B cell (primary cell): ENCODE data around the gene DNAH11. TPM values are rescaled to one million over a fixed set of nuclear protein-coding genes. Genes with fewer than 3 reads are reported as not detected.

Experiments
- ATAC-seq: fragments of 200-7000 bp; cut with Tn5 transposase; one replicate; pipeline ENCODE4 v1.10.0; 2021; ENCODE audit warnings: low read depth, mild to moderate bottlenecking, moderate number of reproducible peaks, moderate library complexity
- CTCF ChIA-PET: fragments of 350-600 bp; sonication (Branson Sonifier 250); formaldehyde crosslinking; loops from one replicate; lab custom pipeline; 2021; ENCODE audit warnings: antibody characterized with exemption, inconsistent platforms; lab: Charles Lee
- POLR2A ChIA-PET: fragments of 350-600 bp; sonication (Branson Sonifier 250); formaldehyde crosslinking; loops from one replicate; lab custom pipeline; 2021; ENCODE audit warnings: antibody characterized with exemption; lab: Charles Lee
- DNase-seq: peaks from one replicate; pipeline ENCODE4 v3.0.0; 2013
- H2AFZ ChIP-seq: 2 replicates; pipeline ENCODE4 v1.6.1; 2012; ENCODE audit warnings: mild to moderate bottlenecking, low read depth, low read length; ENCODE audit not compliant: insufficient read depth, poor library complexity, severe bottlenecking
- H3K27ac ChIP-seq, 2 donors: 1 replicate in 1 of 2; 2 replicates in 1 of 2; pipeline ENCODE4 v1.5.1; 2012 to 2013; ENCODE audit warnings: low read length in 2 of 2, mild to moderate bottlenecking in 2 of 2, moderate library complexity in 1 of 2
- H3K27me3 ChIP-seq, 4 experiments: fragments of 200-600 bp in 1 of 4; sonication (generic) in 1 of 4; replicated peaks in 1 of 4; 1 replicate in 2 of 4; 2 replicates in 2 of 4; pipeline versions ENCODE4 v1.6.1 to v1.7.0; 2013 to 2016; ENCODE audit warnings: low read length in 3 of 4, mild to moderate bottlenecking in 2 of 4, mixed read lengths in 1 of 4, moderate library complexity in 1 of 4; ENCODE audit not compliant: insufficient read depth in 4 of 4, control insufficient read depth in 3 of 4; ENCODE audit errors: control extremely low read depth in 1 of 4
- H3K36me3 ChIP-seq, 2 experiments: replicated peaks in 1 of 2; 1 replicate in 1 of 2; 2 replicates in 1 of 2; pipeline versions ENCODE4 v1.6.1 to v1.7.1; 2013; ENCODE audit warnings: low read length in 1 of 2; ENCODE audit not compliant: insufficient read depth in 2 of 2, control insufficient read depth in 1 of 2; ENCODE audit errors: control extremely low read depth in 1 of 2, extremely low read depth in 1 of 2
- H3K4me1 ChIP-seq, 2 donors: fragments of 200-600 bp in 1 of 2; sonication (generic) in 1 of 2; 1 replicate in 1 of 2; 2 replicates in 1 of 2; pipeline versions ENCODE4 v1.5.1 to v1.6.1; 2013 to 2017; ENCODE audit warnings: low read length in 2 of 2; ENCODE audit not compliant: control insufficient read depth in 2 of 2, insufficient read depth in 2 of 2
- H3K4me2 ChIP-seq: replicated peaks from 2 replicates; pipeline ENCODE3; 2012; ENCODE audit warnings: mild to moderate bottlenecking, low read depth, low read length; ENCODE audit not compliant: poor library complexity, severe bottlenecking
- H3K4me3 ChIP-seq, 5 experiments: fragments of 200-600 bp in 1 of 5; sonication (generic) in 1 of 5; 1 replicate in 3 of 5; 2 replicates in 2 of 5; pipeline versions ENCODE4 v1.5.1 to v1.7.0; 2011 to 2016; ENCODE audit warnings: low read length in 4 of 5, mild to moderate bottlenecking in 4 of 5, low read depth in 2 of 5, control low read depth in 1 of 5, moderate library complexity in 1 of 5; ENCODE audit not compliant: insufficient read depth in 1 of 5; ENCODE audit errors: control extremely low read depth in 1 of 5, extremely low read depth in 1 of 5
- H3K79me2 ChIP-seq: fragments of 200-600 bp; sonication (generic); one replicate; pipeline ENCODE4 v1.6.0; 2016; ENCODE audit warnings: low read length; ENCODE audit not compliant: control insufficient read depth, insufficient read depth
- H3K9ac ChIP-seq: fragments of 200-600 bp; sonication (generic); 2 replicates; pipeline ENCODE4 v1.6.1; 2017; ENCODE audit warnings: mild to moderate bottlenecking, low read length, moderate library complexity
- H3K9me3 ChIP-seq, 3 donors: one replicate each; pipeline versions ENCODE4 v1.6.1 to v1.7.1; 2013; ENCODE audit warnings: low read length in 2 of 3; ENCODE audit not compliant: control insufficient read depth in 2 of 3, insufficient read depth in 1 of 3; ENCODE audit errors: control extremely low read depth in 1 of 3
- H4K20me1 ChIP-seq: 2 replicates; pipeline ENCODE4 v1.6.0; 2012; ENCODE audit warnings: mild to moderate bottlenecking, low read length; ENCODE audit not compliant: insufficient read depth, control insufficient read depth, poor library complexity, severe bottlenecking
- H3K27ac Mint-ChIP-seq: one replicate; pipeline ENCODE4 v1.8.0; 2021; ENCODE audit warnings: mixed read lengths
- H3K27me3 Mint-ChIP-seq: one replicate; pipeline ENCODE4 v1.8.0; 2021; ENCODE audit warnings: mixed read lengths
- H3K4me1 Mint-ChIP-seq: one replicate; pipeline ENCODE4 v1.8.0; 2021; ENCODE audit warnings: mixed read lengths
- H3K4me3 Mint-ChIP-seq: one replicate; pipeline ENCODE4 v1.8.0; 2021; ENCODE audit warnings: mixed read lengths
- H3K9me3 Mint-ChIP-seq: one replicate; pipeline ENCODE4 v1.8.0; 2022; ENCODE audit warnings: mixed read lengths; ENCODE audit not compliant: insufficient read depth
- CTCF ChIP-seq: fragments of 200-600 bp; IDR thresholded peaks from one replicate; pipeline ENCODE4 v1.8.0; 2022; ENCODE audit warnings: antibody characterized with exemption, mild to moderate bottlenecking
- EZH2 ChIP-seq: IDR thresholded peaks from 2 replicates; pipeline ENCODE4 v1.6.1; 2012; ENCODE audit warnings: borderline replicate concordance, low read depth, mild to moderate bottlenecking, moderate library complexity, low read length; ENCODE audit not compliant: insufficient read depth, poor library complexity, severe bottlenecking
- WGBS: methylation state at CpG from one replicate; pipeline ENCODE4 v1.1.5; 2013; ENCODE audit warnings: missing lambda C conversion rate; ENCODE audit not compliant: insufficient coverage; 5-methylcytosine and 5-hydroxymethylcytosine counted together
- intact Hi-C: fragments of 100-400 bp; cut with micrococcal nuclease; formaldehyde crosslinking; loops from one replicate; pipeline ENCODE4 v1.10.0; 2022
- polyA plus RNA-seq: library from polyadenylated mRNA; depleted of rRNA; stranded (reverse); fragments of >200 nt; gene quantifications from 2 replicates; pipeline ENCODE4 v1.2.3, GENCODE V29; 2012
- total RNA-seq, 2 donors: library from RNA; stranded (reverse); fragments of 120-200 nt in 1 of 2; gene quantifications; 1 replicate in 1 of 2; 2 replicates in 1 of 2; pipeline versions ENCODE4 v1.2.3 to v1.2.4, GENCODE V29; 2013 to 2022

DNAH11 gene
- total and polyA plus RNA-seq, 2 donors (not counting 1 experiment from before 2014, with no cell fraction given) = not detected

DNA sequence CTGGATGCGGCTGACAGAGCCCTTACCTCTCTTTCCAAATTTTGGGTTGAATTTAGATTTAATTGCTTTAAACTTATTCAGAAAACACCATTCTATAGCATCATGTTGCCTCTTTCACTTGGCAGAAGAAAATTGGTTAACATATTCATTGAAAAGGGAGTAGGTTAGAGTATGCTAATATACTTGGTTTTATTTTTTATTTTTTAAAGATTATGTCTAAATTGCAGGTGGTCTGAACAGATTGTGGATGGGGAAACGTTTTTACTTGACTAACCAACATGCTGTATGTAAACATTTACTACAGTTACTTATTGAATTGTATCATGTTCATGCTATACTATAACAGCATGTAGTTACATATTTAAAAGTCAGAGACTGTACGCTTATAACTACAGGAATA is 65.6 kb downstream of the DNAH11 start:
- Histone ChIP-seq H3K9me3 (no peaks in the 10 kb centered on the region), H3K9ac (no peak overlapping the region), H3K27ac (no peak overlapping the region), H3K4me1 (no peaks in the 10 kb centered on the region), H2AFZ (no peak overlapping the region), H3K79me2 (no peaks in the 10 kb centered on the region), H3K4me3 (no peak overlapping the region), H3K36me3 (no peaks in the 10 kb centered on the region), H4K20me1 (no peaks in the 10 kb centered on the region), H3K4me2 (no peak overlapping the region), H3K27me3 (peaks cover 0 to 3% (median 2%) of the 10 kb centered on the region in 4 experiments)
- Mint-ChIP-seq H3K4me1 (no peaks in the 10 kb centered on the region), H3K4me3 (no peak overlapping the region), H3K9me3 (no peaks in the 10 kb centered on the region), H3K27me3 (peaks cover 22% of the 10 kb centered on the region), H3K27ac (no peak overlapping the region)
- ChIA-PET POLR2A (no interaction called here), CTCF (interaction anchor here (1.1 kb wide), 1 partner anchor 392 kb away, joined by 3 read pairs; no protein-coding TSS in a partner anchor)
- WGBS = no CpG with 5 or more reads among the region's 3 CpGs
- intact Hi-C loops = no loop called here
- TF ChIP-seq CTCF = no peak
- DNase-seq (no peak), ATAC-seq (no peak)

DNA sequence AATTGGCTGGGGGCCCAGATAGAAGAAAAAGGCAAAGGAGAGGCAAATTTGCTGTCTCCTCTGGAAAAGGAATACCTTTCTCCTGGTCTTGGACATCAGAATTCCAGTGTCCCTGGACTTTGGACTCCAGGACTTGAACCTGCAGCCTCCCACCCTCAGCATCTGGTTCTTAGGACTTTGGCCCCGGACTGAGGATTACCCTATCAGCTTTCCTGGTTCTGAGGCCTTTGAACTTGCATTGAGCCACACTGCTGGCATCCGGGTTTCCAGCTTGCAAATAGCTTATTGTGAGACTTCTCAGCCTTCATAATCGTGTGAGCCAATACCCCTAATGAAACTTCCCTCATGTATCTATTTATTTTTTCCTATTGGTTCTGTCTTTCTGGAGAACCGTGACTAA is 68.3 kb downstream of the DNAH11 start:
- H3K4me3 ChIP-seq = no peak overlapping the region
- no peaks in the 10 kb centered on the region for H3K4me1 Mint-ChIP-seq
- H3K27ac ChIP-seq = no peak overlapping the region
- H3K79me2 ChIP-seq = no peaks in the 10 kb centered on the region
- H3K4me1 ChIP-seq = no peaks in the 10 kb centered on the region
- no peak for DNase-seq
- H3K36me3 ChIP-seq = no peaks in the 10 kb centered on the region
- intact Hi-C loops = no loop called here
- H3K27me3 Mint-ChIP-seq = peaks cover 22% of the 10 kb centered on the region
- POLR2A ChIA-PET = no interaction called here
- no peak overlapping the region for H3K4me3 Mint-ChIP-seq
- 82% methylated on average over 4 of the region's 4 CpGs for WGBS
- TF ChIP-seq EZH2 = no peak
- no peak for TF ChIP-seq CTCF
- no peaks in the 10 kb centered on the region for H3K9me3 Mint-ChIP-seq
- H4K20me1 ChIP-seq = no peaks in the 10 kb centered on the region
- no peak overlapping the region for H3K4me2 ChIP-seq
- no peak overlapping the region for H3K27ac Mint-ChIP-seq
- ATAC-seq = no peak
- peaks cover 0 to 3% (median 2%) of the 10 kb centered on the region in 4 experiments for H3K27me3 ChIP-seq
- H3K9me3 ChIP-seq = no peaks in the 10 kb centered on the region
- no peak overlapping the region for H3K9ac ChIP-seq
- CTCF ChIA-PET = no interaction called here
- H2AFZ ChIP-seq = no peak overlapping the region
